Measurements from ENCODE around the gene ALPK1.

ALPK1 gene

GRCh38 chr4:112296949-112297880, at the start of gene ALPK1:
Gene ALPK1 (plus strand): TSS chr4:112297369.
- no peaks in the 10 kb centered on the region for H3K4me1 Mint-ChIP-seq
- no peak within 1 kb of the TSS for H3K27ac Mint-ChIP-seq (ENCODE audit: low read depth)
- H3K4me3 Mint-ChIP-seq: peak within 1 kb of the TSS; percentile 38
- DNase-seq (ENCODE audit: low spot score in 2 of 2) (no peak), ATAC-seq (replicated peaks; ENCODE audit: extremely low read depth, poor library complexity, severe bottlenecking) (peak; percentile 56)
- H3K27me3 Mint-ChIP-seq: no peaks in the 10 kb centered on the region
- no peaks in the 10 kb centered on the region for H3K9me3 Mint-ChIP-seq
- H3K36me3 Mint-ChIP-seq (ENCODE audit: insufficient read depth): no peaks in the 10 kb centered on the region

- DNase-seq (ENCODE audit: low spot score in 2 of 2) (no peak), ATAC-seq (replicated peaks; ENCODE audit: extremely low read depth, poor library complexity, severe bottlenecking) (no peak)
- no peak overlapping the region for H3K27ac Mint-ChIP-seq (ENCODE audit: low read depth)
- no peaks in the 10 kb centered on the region for H3K27me3 Mint-ChIP-seq
- no peaks in the 10 kb centered on the region for H3K4me1 Mint-ChIP-seq
- H3K4me3 Mint-ChIP-seq: no peak overlapping the region
- no peaks in the 10 kb centered on the region for H3K9me3 Mint-ChIP-seq
- peaks cover 2% of the 10 kb centered on the region for H3K36me3 Mint-ChIP-seq (ENCODE audit: insufficient read depth)
These were observed 46.0 kb upstream of the ALPK1 start for GRCh38 chr4:112251019-112251643.

- H3K27ac Mint-ChIP-seq (ENCODE audit: low read depth): no peak overlapping the region
- ATAC-seq (replicated peaks; ENCODE audit: extremely low read depth, poor library complexity, severe bottlenecking) (no peak), DNase-seq (ENCODE audit: low spot score in 2 of 2) (no peak)
- no peaks in the 10 kb centered on the region for H3K9me3 Mint-ChIP-seq
- H3K27me3 Mint-ChIP-seq: no peaks in the 10 kb centered on the region
- no peak overlapping the region for H3K4me3 Mint-ChIP-seq
- H3K4me1 Mint-ChIP-seq: no peaks in the 10 kb centered on the region
- H3K36me3 Mint-ChIP-seq (ENCODE audit: insufficient read depth): peaks cover 2% of the 10 kb centered on the region
These were observed 44.9 kb upstream of the ALPK1 start for GRCh38 chr4:112252234-112252633.

GRCh38 chr4:112253382-112254000, 43.7 kb upstream of the ALPK1 start:
- ATAC-seq (replicated peaks; ENCODE audit: extremely low read depth, poor library complexity, severe bottlenecking): no peak

GRCh38 chr4:112257098-112257497, 40.1 kb upstream of the ALPK1 start:
- Mint-ChIP-seq H3K36me3 (ENCODE audit: insufficient read depth) (peaks cover 5% of the 10 kb centered on the region), H3K4me1 (no peaks in the 10 kb centered on the region), H3K27ac (ENCODE audit: low read depth) (no peak overlapping the region), H3K4me3 (no peak overlapping the region), H3K27me3 (no peaks in the 10 kb centered on the region), H3K9me3 (no peaks in the 10 kb centered on the region)
- DNase-seq (ENCODE audit: low spot score in 2 of 2) (no peak), ATAC-seq (replicated peaks; ENCODE audit: extremely low read depth, poor library complexity, severe bottlenecking) (no peak)

More at GRCh38 chr4:112253382-112254000, 43.7 kb upstream of the ALPK1 start:
- Mint-ChIP-seq H3K4me3 (no peak overlapping the region), H3K27ac (ENCODE audit: low read depth) (no peak overlapping the region), H3K36me3 (ENCODE audit: insufficient read depth) (peaks cover 2% of the 10 kb centered on the region), H3K27me3 (no peaks in the 10 kb centered on the region), H3K4me1 (no peaks in the 10 kb centered on the region), H3K9me3 (no peaks in the 10 kb centered on the region)
- no peak for DNase-seq (ENCODE audit: low spot score in 2 of 2)

GRCh38 chr4:112266823-112267222, 30.3 kb upstream of the ALPK1 start:
- peaks cover 4% of the 10 kb centered on the region for H3K36me3 Mint-ChIP-seq (ENCODE audit: insufficient read depth)
- H3K4me3 Mint-ChIP-seq: no peak overlapping the region
- DNase-seq (ENCODE audit: low spot score in 2 of 2): no peak
- H3K27me3 Mint-ChIP-seq: no peaks in the 10 kb centered on the region
- H3K9me3 Mint-ChIP-seq: no peaks in the 10 kb centered on the region
- H3K4me1 Mint-ChIP-seq: peaks cover 14% of the 10 kb centered on the region
- ATAC-seq (replicated peaks; ENCODE audit: extremely low read depth, poor library complexity, severe bottlenecking): no peak
- no peak overlapping the region for H3K27ac Mint-ChIP-seq (ENCODE audit: low read depth)

GRCh38 chr4:112270051-112270450, 27.1 kb upstream of the ALPK1 start:
- H3K4me3 Mint-ChIP-seq: no peak overlapping the region
- no peaks in the 10 kb centered on the region for H3K27me3 Mint-ChIP-seq
- DNase-seq (ENCODE audit: low spot score in 2 of 2): no peak
- no peak for ATAC-seq (replicated peaks; ENCODE audit: extremely low read depth, poor library complexity, severe bottlenecking)
- peaks cover 29% of the 10 kb centered on the region for H3K4me1 Mint-ChIP-seq
- H3K27ac Mint-ChIP-seq (ENCODE audit: low read depth): no peak overlapping the region
- H3K36me3 Mint-ChIP-seq (ENCODE audit: insufficient read depth): peaks cover 2% of the 10 kb centered on the region
- no peaks in the 10 kb centered on the region for H3K9me3 Mint-ChIP-seq

- Mint-ChIP-seq H3K9me3 (no peaks in the 10 kb centered on the region), H3K36me3 (ENCODE audit: insufficient read depth) (peaks cover 5% of the 10 kb centered on the region), H3K4me1 (peaks cover 30% of the 10 kb centered on the region), H3K27me3 (no peaks in the 10 kb centered on the region), H3K27ac (ENCODE audit: low read depth) (no peak overlapping the region), H3K4me3 (no peak overlapping the region)
- ATAC-seq (replicated peaks; ENCODE audit: extremely low read depth, poor library complexity, severe bottlenecking): no peak
- DNase-seq (ENCODE audit: low spot score in 2 of 2): no peak
These were observed 26.3 kb upstream of the ALPK1 start for GRCh38 chr4:112270640-112271421.

GRCh38 chr4:112272292-112272691, 24.9 kb upstream of the ALPK1 start:
- peaks cover 11% of the 10 kb centered on the region for H3K36me3 Mint-ChIP-seq (ENCODE audit: insufficient read depth)
- H3K27me3 Mint-ChIP-seq: no peaks in the 10 kb centered on the region

GRCh38 chr4:112274959-112275358, 22.2 kb upstream of the ALPK1 start:
- no peaks in the 10 kb centered on the region for H3K27me3 Mint-ChIP-seq
- no peak for ATAC-seq (replicated peaks; ENCODE audit: extremely low read depth, poor library complexity, severe bottlenecking)
- H3K4me3 Mint-ChIP-seq: no peak overlapping the region
- no peak for DNase-seq (ENCODE audit: low spot score in 2 of 2)
- no peaks in the 10 kb centered on the region for H3K9me3 Mint-ChIP-seq
- no peak overlapping the region for H3K27ac Mint-ChIP-seq (ENCODE audit: low read depth)
- H3K4me1 Mint-ChIP-seq: peaks cover 65% of the 10 kb centered on the region
- H3K36me3 Mint-ChIP-seq (ENCODE audit: insufficient read depth): peaks cover 17% of the 10 kb centered on the region

More at GRCh38 chr4:112272292-112272691, 24.9 kb upstream of the ALPK1 start:
- DNase-seq (ENCODE audit: low spot score in 2 of 2) (no peak), ATAC-seq (replicated peaks; ENCODE audit: extremely low read depth, poor library complexity, severe bottlenecking) (no peak)
- H3K4me3 Mint-ChIP-seq: no peak overlapping the region
- no peaks in the 10 kb centered on the region for H3K9me3 Mint-ChIP-seq
- no peak overlapping the region for H3K27ac Mint-ChIP-seq (ENCODE audit: low read depth)
- peaks cover 39% of the 10 kb centered on the region for H3K4me1 Mint-ChIP-seq

GRCh38 chr4:112276113-112276512, 21.1 kb upstream of the ALPK1 start:
- Mint-ChIP-seq H3K4me1 (peaks cover 65% of the 10 kb centered on the region), H3K4me3 (no peak overlapping the region), H3K36me3 (ENCODE audit: insufficient read depth) (peaks cover 17% of the 10 kb centered on the region), H3K27ac (ENCODE audit: low read depth) (no peak overlapping the region), H3K9me3 (no peaks in the 10 kb centered on the region), H3K27me3 (no peaks in the 10 kb centered on the region)
- ATAC-seq (replicated peaks; ENCODE audit: extremely low read depth, poor library complexity, severe bottlenecking) (no peak), DNase-seq (ENCODE audit: low spot score in 2 of 2) (no peak)

GRCh38 chr4:112277220-112277619, 19.9 kb upstream of the ALPK1 start:
- H3K36me3 Mint-ChIP-seq (ENCODE audit: insufficient read depth): peaks cover 20% of the 10 kb centered on the region
- no peak for ATAC-seq (replicated peaks; ENCODE audit: extremely low read depth, poor library complexity, severe bottlenecking)
- no peak for DNase-seq (ENCODE audit: low spot score in 2 of 2)
- H3K27ac Mint-ChIP-seq (ENCODE audit: low read depth): peak overlapping the region; percentile 29
- no peak overlapping the region for H3K4me3 Mint-ChIP-seq
- no peaks in the 10 kb centered on the region for H3K9me3 Mint-ChIP-seq
- peaks cover 67% of the 10 kb centered on the region for H3K4me1 Mint-ChIP-seq
- H3K27me3 Mint-ChIP-seq: no peaks in the 10 kb centered on the region

All from central memory CD8-positive, alpha-beta T cell (primary cell).